CD14-positive monocyte (primary cell): Measurements from ENCODE around the gene SYPL1. TPM values are rescaled to one million over a fixed set of nuclear protein-coding genes. Genes with fewer than 3 reads are reported as not detected.

ENCODE experiments used
- DNase-seq, 3 donors: peaks; one replicate each; pipeline ENCODE4 v3.0.0-alpha.2; 2011 to 2022
- H2AFZ ChIP-seq: 2 replicates; pipeline ENCODE4 v1.6.0; 2012; ENCODE audit warnings: mild to moderate bottlenecking, low read depth, low read length, inconsistent platforms; ENCODE audit not compliant: insufficient read depth, poor library complexity, severe bottlenecking
- H3K27ac ChIP-seq, 2 donors: 1 replicate in 1 of 2; 2 replicates in 1 of 2; pipeline ENCODE4 v1.5.1; 2012 to 2013; ENCODE audit warnings: low read length in 2 of 2, control low read depth in 1 of 2, inconsistent platforms in 1 of 2, low read depth in 1 of 2, mild to moderate bottlenecking in 1 of 2
- H3K27me3 ChIP-seq, 2 donors: one replicate each; pipeline versions ENCODE4 v1.6.0 to v1.6.1; 2011 to 2013; ENCODE audit warnings: low read length in 2 of 2; ENCODE audit not compliant: control insufficient read depth in 2 of 2, insufficient read depth in 2 of 2
- H3K36me3 ChIP-seq, 2 donors: replicated peaks in 1 of 2; 1 replicate in 1 of 2; 2 replicates in 1 of 2; pipeline versions ENCODE4 v1.5.1 to v1.6.1; 2012 to 2013; ENCODE audit warnings: low read length in 2 of 2, control low read depth in 1 of 2, inconsistent platforms in 1 of 2, mild to moderate bottlenecking in 1 of 2; ENCODE audit not compliant: insufficient read depth in 2 of 2, control insufficient read depth in 1 of 2
- H3K4me1 ChIP-seq, 2 donors: 1 replicate in 1 of 2; 2 replicates in 1 of 2; pipeline versions ENCODE4 v1.5.1 to v1.6.1; 2012 to 2013; ENCODE audit warnings: low read length in 2 of 2, control low read depth in 1 of 2, inconsistent platforms in 1 of 2, mild to moderate bottlenecking in 1 of 2, moderate library complexity in 1 of 2; ENCODE audit not compliant: insufficient read depth in 2 of 2, control insufficient read depth in 1 of 2
- H3K4me2 ChIP-seq: replicated peaks from 2 replicates; pipeline ENCODE3; 2012; ENCODE audit warnings: low read length, moderate library complexity, mild to moderate bottlenecking; ENCODE audit not compliant: poor library complexity, severe bottlenecking; ENCODE audit errors: extremely low read depth
- H3K4me3 ChIP-seq, 3 experiments: fragments of 200-600 bp in 1 of 3; sonication (generic) in 1 of 3; replicated peaks in 1 of 3; 1 replicate in 2 of 3; 2 replicates in 1 of 3; pipeline ENCODE4 v1.5.1; 2011 to 2013; ENCODE audit warnings: low read length in 3 of 3, mild to moderate bottlenecking in 3 of 3, control low read depth in 2 of 3, low read depth in 2 of 3, inconsistent platforms in 1 of 3, moderate library complexity in 1 of 3
- H3K79me2 ChIP-seq: 2 replicates; pipeline ENCODE4 v1.6.0; 2012; ENCODE audit warnings: mild to moderate bottlenecking, control low read depth, inconsistent platforms, low read length, moderate library complexity; ENCODE audit not compliant: insufficient read depth
- H3K9ac ChIP-seq: 2 replicates; pipeline ENCODE4 v1.6.0; 2017; ENCODE audit warnings: low read length, mild to moderate bottlenecking; ENCODE audit not compliant: insufficient read depth, poor library complexity, severe bottlenecking
- H3K9me3 ChIP-seq, 2 donors: replicated peaks in 1 of 2; 1 replicate in 1 of 2; 2 replicates in 1 of 2; pipeline versions ENCODE4 v1.5.1 to v1.6.1; 2012 to 2013; ENCODE audit warnings: low read length in 2 of 2, control low read depth in 1 of 2; ENCODE audit not compliant: control insufficient read depth in 1 of 2, insufficient read depth in 1 of 2
- H4K20me1 ChIP-seq: 2 replicates; pipeline ENCODE4 v1.6.0; 2012; ENCODE audit warnings: mild to moderate bottlenecking, low read length, control low read depth, moderate library complexity; ENCODE audit not compliant: insufficient read depth
- H3K27ac Mint-ChIP-seq, 7 donors: one replicate each; pipeline ENCODE4 v1.8.0; 2020; ENCODE audit warnings: mild to moderate bottlenecking in 7 of 7, mixed read lengths in 7 of 7, moderate library complexity in 6 of 7, inconsistent platforms in 2 of 7
- H3K27me3 Mint-ChIP-seq, 3 donors: one replicate each; pipeline ENCODE4 v1.8.0; 2021 to 2022; ENCODE audit warnings: low read depth in 3 of 3, mild to moderate bottlenecking in 3 of 3, mixed read lengths in 3 of 3, moderate library complexity in 3 of 3, inconsistent platforms in 1 of 3
- H3K36me3 Mint-ChIP-seq, 2 donors: one replicate each; pipeline ENCODE4 v1.8.0; 2020; ENCODE audit warnings: mixed read lengths in 2 of 2, inconsistent platforms in 1 of 2, mild to moderate bottlenecking in 1 of 2
- H3K4me1 Mint-ChIP-seq: one replicate; pipeline ENCODE4 v1.8.0; 2020; ENCODE audit warnings: mild to moderate bottlenecking, mixed read lengths
- H3K4me3 Mint-ChIP-seq, 2 donors: one replicate each; pipeline ENCODE4 v1.8.0; 2020; ENCODE audit warnings: mild to moderate bottlenecking in 2 of 2, mixed read lengths in 2 of 2, moderate library complexity in 1 of 2
- H3K9me3 Mint-ChIP-seq, 7 donors: one replicate each; pipeline ENCODE4 v1.8.0; 2020 to 2022; ENCODE audit warnings: mixed read lengths in 7 of 7, mild to moderate bottlenecking in 6 of 7, moderate library complexity in 6 of 7, inconsistent platforms in 2 of 7
- WGBS: methylation state at CpG from one replicate; pipeline ENCODE4 v1.1.5; 2013; ENCODE audit warnings: missing lambda C conversion rate; ENCODE audit not compliant: insufficient coverage; 5-methylcytosine and 5-hydroxymethylcytosine counted together
- intact Hi-C, 2 donors: fragments of 100-400 bp; cut with micrococcal nuclease; formaldehyde crosslinking; loops; one replicate each; pipeline versions ENCODE4 v1.15.0 to v1.15.1; 2023
- polyA plus RNA-seq, 3 donors: library from polyadenylated mRNA; depleted of rRNA in 1 of 3; unstranded in 2 of 3; stranded (reverse) in 1 of 3; fragments of 300-500 nt in 2 of 3; fragments of >200 nt in 1 of 3; fragmentation: Illumina TruSeq in 2 of 3; gene quantifications; 1 replicate in 2 of 3; 2 replicates in 1 of 3; pipeline ENCODE4 v1.2.3, GENCODE V29; 2012 to 2021
- TF ChIP-seq, protein P1 (sequence below): fragments of 200-600 bp; IDR thresholded peaks from one replicate; pipeline ENCODE4 v1.8.0; 2022; ENCODE audit warnings: antibody characterized with exemption, mild to moderate bottlenecking

SYPL1 gene
- polyA plus RNA-seq, 3 donors = 22.3 to 82.1 (median 64.7) TPM

DNA sequence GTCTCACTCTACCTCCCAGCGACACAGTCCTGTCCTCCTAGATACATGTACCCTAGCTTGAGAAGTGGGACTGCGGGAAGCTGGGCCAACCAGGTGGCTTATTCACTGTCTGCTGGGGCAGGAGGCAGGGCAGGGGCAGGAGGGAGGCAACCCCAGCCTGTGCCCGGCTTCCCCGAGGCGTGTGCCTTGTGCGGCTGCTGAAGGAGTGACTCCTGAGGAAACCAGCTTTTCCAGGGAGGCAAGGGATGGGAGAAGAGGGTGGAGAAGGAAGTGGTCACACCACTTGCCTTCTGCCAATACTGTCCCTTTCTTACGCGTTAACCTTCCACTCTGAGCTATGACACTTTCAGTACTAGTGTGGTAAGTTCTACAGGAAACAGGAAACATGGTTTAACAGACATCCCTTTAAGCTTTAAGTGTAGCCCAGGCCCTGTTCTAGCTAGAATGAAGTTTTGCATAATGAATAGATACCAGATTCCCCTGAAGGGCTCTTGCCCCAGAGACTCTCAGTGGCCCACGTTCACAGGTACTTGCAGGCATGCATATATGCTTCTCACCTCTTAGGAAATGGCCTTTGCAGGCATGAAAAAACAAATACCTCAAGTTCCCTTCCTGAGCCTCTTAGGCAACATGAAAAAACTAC lies 40.6 kb downstream of the SYPL1 start:
- H3K9me3 Mint-ChIP-seq = no peaks in the 10 kb centered on the region

GRCh38 chr7:106070567-106071254 lies 41.4 kb downstream of the SYPL1 start:
- peaks cover 16 to 24% of the 10 kb centered on the region in 2 donors for H3K4me1 ChIP-seq
- no peaks in the 10 kb centered on the region for H3K27me3 ChIP-seq
- Mint-ChIP-seq H3K27me3 (peaks cover 0 to 3% (median 1%) of the 10 kb centered on the region in 3 donors), H3K9me3 (no peaks in the 10 kb centered on the region), H3K4me1 (peaks cover 31% of the 10 kb centered on the region), H3K36me3 (no peaks in the 10 kb centered on the region), H3K4me3 (no peak overlapping the region), H3K27ac (peak overlapping the region in 1 of 7 donors; percentile 58)
- H3K9me3 ChIP-seq = no peaks in the 10 kb centered on the region
- peak overlapping the region; percentile 28 for H3K9ac ChIP-seq
- H3K79me2 ChIP-seq = no peaks in the 10 kb centered on the region
- TF ChIP-seq, protein P1, sequence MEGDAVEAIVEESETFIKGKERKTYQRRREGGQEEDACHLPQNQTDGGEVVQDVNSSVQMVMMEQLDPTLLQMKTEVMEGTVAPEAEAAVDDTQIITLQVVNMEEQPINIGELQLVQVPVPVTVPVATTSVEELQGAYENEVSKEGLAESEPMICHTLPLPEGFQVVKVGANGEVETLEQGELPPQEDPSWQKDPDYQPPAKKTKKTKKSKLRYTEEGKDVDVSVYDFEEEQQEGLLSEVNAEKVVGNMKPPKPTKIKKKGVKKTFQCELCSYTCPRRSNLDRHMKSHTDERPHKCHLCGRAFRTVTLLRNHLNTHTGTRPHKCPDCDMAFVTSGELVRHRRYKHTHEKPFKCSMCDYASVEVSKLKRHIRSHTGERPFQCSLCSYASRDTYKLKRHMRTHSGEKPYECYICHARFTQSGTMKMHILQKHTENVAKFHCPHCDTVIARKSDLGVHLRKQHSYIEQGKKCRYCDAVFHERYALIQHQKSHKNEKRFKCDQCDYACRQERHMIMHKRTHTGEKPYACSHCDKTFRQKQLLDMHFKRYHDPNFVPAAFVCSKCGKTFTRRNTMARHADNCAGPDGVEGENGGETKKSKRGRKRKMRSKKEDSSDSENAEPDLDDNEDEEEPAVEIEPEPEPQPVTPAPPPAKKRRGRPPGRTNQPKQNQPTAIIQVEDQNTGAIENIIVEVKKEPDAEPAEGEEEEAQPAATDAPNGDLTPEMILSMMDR = no peak
- peak overlapping the region; percentile 78 for H2AFZ ChIP-seq
- H3K36me3 ChIP-seq = no peaks in the 10 kb centered on the region
- DNase-seq = no peak
- H3K27ac ChIP-seq = peak overlapping the region in 1 of 2 donors; percentile 39
- WGBS = 69% methylated on average over 5 of the region's 8 CpGs
- no peaks in the 10 kb centered on the region for H4K20me1 ChIP-seq
- H3K4me2 ChIP-seq = peak overlapping the region; percentile 56
- intact Hi-C loops = no loop called here
- peak overlapping the region in 1 of 3 experiments; percentile 45 for H3K4me3 ChIP-seq

More for the DNA sequence above, 40.6 kb downstream of the SYPL1 start:
- Histone ChIP-seq H4K20me1 (no peaks in the 10 kb centered on the region), H3K4me3 (peak overlapping the region in 2 of 3 experiments; percentile 17 to 45), H3K9ac (peak overlapping the region; percentile 28), H3K36me3 (no peaks in the 10 kb centered on the region), H3K4me2 (peak overlapping the region; percentile 56), H3K4me1 (peaks cover 16 to 24% of the 10 kb centered on the region in 2 donors), H3K27me3 (no peaks in the 10 kb centered on the region), H2AFZ (peak overlapping the region; percentile 78), H3K79me2 (no peaks in the 10 kb centered on the region), H3K27ac (peak overlapping the region in 1 of 2 donors; percentile 39), H3K9me3 (no peaks in the 10 kb centered on the region)
- H3K4me3 Mint-ChIP-seq = peak overlapping the region; percentile 55 to 67
- WGBS = no CpG with 5 or more reads among the region's 9 CpGs
- TF ChIP-seq, protein P1 = no peak
- H3K27ac Mint-ChIP-seq = peak overlapping the region in 5 of 7 donors; percentile 58 to 80 (median 74)
- H3K36me3 Mint-ChIP-seq = no peaks in the 10 kb centered on the region
- H3K27me3 Mint-ChIP-seq = peaks cover 0 to 3% (median 1%) of the 10 kb centered on the region in 3 donors
- intact Hi-C loops = no loop called here
- peaks cover 33% of the 10 kb centered on the region for H3K4me1 Mint-ChIP-seq
- peak; percentile 34 to 41 (median 39) for DNase-seq
